ENCODE data around the gene ACAP2. TPM values are rescaled to one million over a fixed set of nuclear protein-coding genes. Genes with fewer than 3 reads are reported as not detected.

The ACAP2 gene
- polyA plus RNA-seq, 3 donors: 41.5 to 96.5 (median 71.6) TPM

- WGBS (ENCODE audit: insufficient coverage): 100% methylated on average over 1 of the region's 3 CpGs
- no peaks in the 10 kb centered on the region for H3K9me3 ChIP-seq (replicated peaks in 1 of 2; ENCODE audit: control insufficient read depth in 1 of 2, insufficient read depth in 1 of 2, low read length in 2 of 2)
- H2AFZ ChIP-seq (ENCODE audit: insufficient read depth, low read depth, low read length, poor library complexity, severe bottlenecking): no peak overlapping the region
- Mint-ChIP-seq H3K9me3 (no peaks in the 10 kb centered on the region), H3K4me3 (no peak overlapping the region), H3K27me3 (ENCODE audit: low read depth in 3 of 3) (no peaks in the 10 kb centered on the region), H3K36me3 (peaks cover 6 to 12% of the 10 kb centered on the region in 2 donors), H3K27ac (peak overlapping the region in 3 of 7 donors; percentile 10 to 48 (median 23)), H3K4me1 (peaks cover 28% of the 10 kb centered on the region)
- H3K27ac ChIP-seq (ENCODE audit: low read depth in 1 of 2, low read length in 2 of 2): no peak overlapping the region
- H3K79me2 ChIP-seq (ENCODE audit: insufficient read depth, low read length): peaks cover 99% of the 10 kb centered on the region
- no peak for DNase-seq
- intact Hi-C loops (cut with micrococcal nuclease): no loop called here
- no peak overlapping the region for H3K9ac ChIP-seq (ENCODE audit: insufficient read depth, low read length, poor library complexity, severe bottlenecking)
- H3K36me3 ChIP-seq (replicated peaks in 1 of 2; ENCODE audit: control insufficient read depth in 1 of 2, insufficient read depth in 2 of 2, low read length in 2 of 2): peaks cover 17 to 25% of the 10 kb centered on the region in 2 donors
- H3K27me3 ChIP-seq (ENCODE audit: control insufficient read depth in 2 of 2, insufficient read depth in 2 of 2, low read length in 2 of 2): no peaks in the 10 kb centered on the region
- H3K4me1 ChIP-seq (ENCODE audit: control insufficient read depth in 1 of 2, insufficient read depth in 2 of 2, low read length in 2 of 2): peaks cover 16 to 22% of the 10 kb centered on the region in 2 donors
- TF ChIP-seq CTCF (IDR thresholded peaks at IDR 0.05): no peak
- H3K4me2 ChIP-seq (replicated peaks; ENCODE audit: extremely low read depth, low read length, poor library complexity, severe bottlenecking): no peak overlapping the region
- peaks cover 100% of the 10 kb centered on the region for H4K20me1 ChIP-seq (ENCODE audit: insufficient read depth, low read length)
- no peak overlapping the region for H3K4me3 ChIP-seq (replicated peaks in 1 of 3; ENCODE audit: low read depth in 2 of 3, low read length in 3 of 3)
Observed at GRCh38 chr3:195394700-195395099, 48.1 kb downstream of the ACAP2 start.

- 87% methylated on average over 4 of the region's 7 CpGs for WGBS (ENCODE audit: insufficient coverage)
- peaks cover 97% of the 10 kb centered on the region for H3K79me2 ChIP-seq (ENCODE audit: insufficient read depth, low read length)
- Mint-ChIP-seq H3K4me3 (no peak overlapping the region), H3K9me3 (no peaks in the 10 kb centered on the region), H3K27ac (peak overlapping the region in 4 of 7 donors; percentile 10 to 48 (median 40)), H3K4me1 (peaks cover 28% of the 10 kb centered on the region), H3K36me3 (peaks cover 6 to 13% of the 10 kb centered on the region in 2 donors), H3K27me3 (ENCODE audit: low read depth in 3 of 3) (no peaks in the 10 kb centered on the region)
- no peak overlapping the region for H2AFZ ChIP-seq (ENCODE audit: insufficient read depth, low read depth, low read length, poor library complexity, severe bottlenecking)
- no peaks in the 10 kb centered on the region for H3K9me3 ChIP-seq (replicated peaks in 1 of 2; ENCODE audit: control insufficient read depth in 1 of 2, insufficient read depth in 1 of 2, low read length in 2 of 2)
- no peak overlapping the region for H3K27ac ChIP-seq (ENCODE audit: low read depth in 1 of 2, low read length in 2 of 2)
- H4K20me1 ChIP-seq (ENCODE audit: insufficient read depth, low read length): peaks cover 100% of the 10 kb centered on the region
- DNase-seq: no peak
- H3K4me3 ChIP-seq (replicated peaks in 1 of 3; ENCODE audit: low read depth in 2 of 3, low read length in 3 of 3): no peak overlapping the region
- no peak overlapping the region for H3K9ac ChIP-seq (ENCODE audit: insufficient read depth, low read length, poor library complexity, severe bottlenecking)
- H3K27me3 ChIP-seq (ENCODE audit: control insufficient read depth in 2 of 2, insufficient read depth in 2 of 2, low read length in 2 of 2): no peaks in the 10 kb centered on the region
- TF ChIP-seq CTCF (IDR thresholded peaks at IDR 0.05): no peak
- intact Hi-C loops (cut with micrococcal nuclease): no loop called here
- H3K4me2 ChIP-seq (replicated peaks; ENCODE audit: extremely low read depth, low read length, poor library complexity, severe bottlenecking): no peak overlapping the region
- peaks cover 19 to 25% of the 10 kb centered on the region in 2 donors for H3K36me3 ChIP-seq (replicated peaks in 1 of 2; ENCODE audit: control insufficient read depth in 1 of 2, insufficient read depth in 2 of 2, low read length in 2 of 2)
- peaks cover 16 to 22% of the 10 kb centered on the region in 2 donors for H3K4me1 ChIP-seq (ENCODE audit: control insufficient read depth in 1 of 2, insufficient read depth in 2 of 2, low read length in 2 of 2)
Observed at GRCh38 chr3:195394024-195394423, 48.8 kb downstream of the ACAP2 start.
